GM18526 (cell line): ENCODE results near the gene DIPK1B.

Experiments used
- POLR2A ChIP-seq: IDR thresholded peaks from 3 replicates; pipeline ENCODE4 v1.6.1; 2011; ENCODE audit not compliant: insufficient read length; ENCODE audit errors: extremely low read depth

DIPK1B gene

DNA sequence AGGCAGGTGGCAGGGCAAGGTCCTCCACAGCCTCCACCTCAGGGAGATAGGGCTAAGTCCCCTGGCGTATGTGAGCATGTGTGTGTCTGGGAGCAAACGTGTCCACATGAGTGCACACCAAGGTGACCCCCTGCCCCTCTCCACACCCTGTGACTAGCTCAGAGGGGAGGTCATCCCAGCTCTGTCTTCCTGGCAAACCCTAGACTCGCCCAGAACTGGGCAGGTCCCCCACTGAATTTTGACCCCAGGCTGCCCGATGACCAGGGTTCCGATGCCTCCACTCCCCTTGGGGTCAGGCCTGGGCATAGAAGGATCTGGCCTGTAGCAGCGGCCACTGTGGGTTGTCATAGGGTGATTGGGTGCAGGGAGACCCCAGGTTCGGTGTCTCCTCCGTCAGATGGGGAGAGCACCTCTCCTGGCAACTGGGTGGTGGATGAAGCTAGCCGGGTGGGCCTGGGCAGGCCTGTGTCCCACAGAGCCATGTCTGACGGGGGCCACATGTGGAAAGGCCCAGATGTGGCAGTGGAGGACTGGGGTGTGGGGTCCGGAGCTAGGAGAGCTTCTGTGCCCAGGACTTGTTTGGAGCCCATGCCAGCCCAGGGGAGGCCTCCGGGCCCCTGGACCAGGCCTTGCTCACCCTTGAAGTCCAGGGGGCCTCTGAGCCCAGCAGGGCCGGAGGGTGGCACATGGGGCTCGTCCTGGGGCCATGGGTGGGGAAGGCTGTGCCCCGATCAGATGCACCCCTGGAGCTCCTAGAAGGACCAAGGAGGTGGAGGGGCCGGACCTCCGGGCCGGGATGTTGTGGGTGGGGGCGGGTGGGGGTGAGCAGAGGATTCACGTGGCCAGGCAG lies 6.2 kb downstream of the DIPK1B start:
- TF ChIP-seq POLR2A = no peak

DNA sequence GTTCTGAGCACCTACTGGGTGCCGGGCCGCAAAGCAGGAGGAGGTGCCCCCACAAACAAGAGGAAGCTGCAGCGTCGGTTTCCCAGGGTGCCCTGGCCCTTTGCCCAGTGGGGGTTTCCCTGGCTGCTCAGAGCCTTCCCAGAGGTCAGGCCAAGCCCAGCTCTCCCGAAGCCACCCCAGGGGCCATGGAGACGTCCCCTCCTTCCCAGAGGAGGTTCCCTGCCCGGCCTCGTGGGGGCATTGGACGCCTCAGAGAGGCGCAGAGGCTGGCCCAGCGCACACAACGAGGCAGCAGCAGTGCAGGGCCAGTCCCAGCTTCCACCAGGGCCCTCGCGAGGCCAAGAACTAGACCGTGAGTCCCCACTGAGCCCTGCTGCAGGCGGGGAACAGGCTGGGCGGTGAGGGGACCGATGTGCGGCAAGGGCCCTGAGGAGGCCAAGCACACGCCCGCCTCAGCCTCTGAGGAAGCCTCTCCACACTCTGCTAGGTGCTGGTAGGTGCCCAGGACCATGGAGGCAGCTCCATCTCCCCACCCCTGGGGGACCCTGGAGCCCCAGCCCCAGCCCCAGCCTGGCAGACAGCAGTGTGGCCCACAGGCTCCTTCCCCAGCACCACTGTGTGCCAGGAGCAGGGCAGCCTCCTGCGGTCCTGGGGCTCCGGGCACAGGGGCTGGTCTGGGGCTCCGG lies 7.0 kb downstream of the DIPK1B start:
- TF ChIP-seq POLR2A = no peak

DNA sequence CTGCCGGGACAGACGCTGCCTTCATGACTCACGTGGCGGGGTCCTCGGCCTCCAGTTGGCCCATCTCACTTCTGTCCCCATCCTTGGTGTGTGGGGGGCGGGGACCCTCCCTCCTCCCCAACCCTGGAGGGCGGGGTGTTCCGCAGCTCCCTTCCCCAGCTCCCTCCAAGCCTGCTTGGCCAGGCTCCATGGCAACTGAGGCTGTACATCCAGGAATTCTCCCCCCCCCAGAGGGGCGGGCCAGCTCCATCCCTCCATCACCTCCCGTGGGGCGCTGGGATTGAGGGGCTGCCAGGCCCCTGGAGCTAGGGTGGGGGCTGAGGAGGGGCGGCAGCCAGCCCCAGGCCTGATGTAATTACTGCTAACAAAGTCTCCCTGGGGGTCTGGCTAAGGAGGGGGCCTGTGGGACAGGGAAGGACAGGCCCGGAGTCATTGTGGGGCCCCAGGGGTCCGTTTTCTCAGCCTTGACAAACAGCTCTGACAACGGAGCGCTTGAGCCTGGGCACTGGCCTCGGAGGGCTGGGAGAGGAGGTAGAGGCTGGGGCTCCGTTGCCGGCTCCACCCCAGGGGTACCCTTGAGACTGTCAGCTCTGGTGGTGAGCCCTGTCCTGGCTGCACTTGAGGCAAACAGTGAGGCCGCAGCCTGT lies 8.0 kb downstream of the DIPK1B start:
- TF ChIP-seq POLR2A = no peak

DNA sequence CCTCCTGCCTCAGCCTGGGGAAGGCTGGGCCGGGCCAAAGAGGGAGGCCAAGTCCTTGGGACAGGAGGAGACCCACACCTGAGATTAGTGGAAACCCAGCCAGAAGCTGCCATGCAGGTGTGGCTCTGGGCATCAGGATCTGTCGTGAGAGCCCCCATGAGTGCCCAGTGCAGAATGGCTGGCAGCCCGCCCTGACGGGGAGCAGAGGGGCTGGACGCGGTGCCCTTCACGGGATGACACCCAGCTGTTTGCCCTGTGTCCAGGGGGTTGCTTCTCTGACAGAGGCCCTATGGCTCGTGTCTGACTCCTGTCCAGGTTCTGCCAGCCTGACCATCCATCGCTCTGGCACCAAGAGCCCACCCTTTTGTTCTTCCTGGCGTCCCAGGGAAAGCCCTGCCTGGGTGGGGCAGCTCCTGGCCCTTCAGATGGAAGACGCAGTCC lies 8.5 kb downstream of the DIPK1B start:
- no peak for TF ChIP-seq POLR2A

DNA sequence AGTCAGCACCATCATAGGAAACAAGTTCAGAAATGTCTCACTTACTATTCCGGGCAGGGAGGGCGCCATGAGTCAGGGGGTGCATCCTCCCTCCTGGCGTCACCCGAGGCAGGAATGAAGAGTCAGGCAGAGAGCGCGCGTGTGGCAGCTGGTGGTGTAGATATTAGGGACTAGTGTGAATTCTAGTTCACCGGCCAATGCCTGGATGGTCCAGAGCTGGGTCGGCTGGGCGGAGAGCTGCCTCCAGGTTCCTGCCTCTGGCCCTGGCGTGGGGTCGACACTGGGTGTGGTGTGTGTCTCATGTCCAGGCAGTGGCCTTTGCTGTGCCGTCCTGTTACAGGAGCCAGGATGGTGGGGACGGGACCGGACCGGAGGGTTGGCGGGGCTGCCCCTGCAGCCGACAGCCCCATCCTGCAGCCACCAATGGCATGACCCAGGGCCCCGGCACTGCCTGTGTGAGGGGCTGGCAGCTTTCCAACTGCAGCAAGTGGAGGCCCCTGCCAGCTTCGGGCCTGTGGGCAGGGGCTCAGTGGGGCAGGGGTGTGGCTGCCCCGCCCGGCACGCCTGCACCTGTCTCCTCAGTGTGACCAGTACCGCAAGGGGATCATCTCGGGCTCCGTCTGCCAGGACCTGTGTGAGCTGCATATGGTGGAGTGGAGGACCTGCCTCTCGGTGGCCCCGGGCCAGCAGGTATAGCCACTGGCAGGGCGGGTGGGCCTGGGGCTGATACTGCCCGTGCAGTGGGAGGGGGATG lies 9.1 kb downstream of the DIPK1B start:
- no peak for TF ChIP-seq POLR2A

DNA sequence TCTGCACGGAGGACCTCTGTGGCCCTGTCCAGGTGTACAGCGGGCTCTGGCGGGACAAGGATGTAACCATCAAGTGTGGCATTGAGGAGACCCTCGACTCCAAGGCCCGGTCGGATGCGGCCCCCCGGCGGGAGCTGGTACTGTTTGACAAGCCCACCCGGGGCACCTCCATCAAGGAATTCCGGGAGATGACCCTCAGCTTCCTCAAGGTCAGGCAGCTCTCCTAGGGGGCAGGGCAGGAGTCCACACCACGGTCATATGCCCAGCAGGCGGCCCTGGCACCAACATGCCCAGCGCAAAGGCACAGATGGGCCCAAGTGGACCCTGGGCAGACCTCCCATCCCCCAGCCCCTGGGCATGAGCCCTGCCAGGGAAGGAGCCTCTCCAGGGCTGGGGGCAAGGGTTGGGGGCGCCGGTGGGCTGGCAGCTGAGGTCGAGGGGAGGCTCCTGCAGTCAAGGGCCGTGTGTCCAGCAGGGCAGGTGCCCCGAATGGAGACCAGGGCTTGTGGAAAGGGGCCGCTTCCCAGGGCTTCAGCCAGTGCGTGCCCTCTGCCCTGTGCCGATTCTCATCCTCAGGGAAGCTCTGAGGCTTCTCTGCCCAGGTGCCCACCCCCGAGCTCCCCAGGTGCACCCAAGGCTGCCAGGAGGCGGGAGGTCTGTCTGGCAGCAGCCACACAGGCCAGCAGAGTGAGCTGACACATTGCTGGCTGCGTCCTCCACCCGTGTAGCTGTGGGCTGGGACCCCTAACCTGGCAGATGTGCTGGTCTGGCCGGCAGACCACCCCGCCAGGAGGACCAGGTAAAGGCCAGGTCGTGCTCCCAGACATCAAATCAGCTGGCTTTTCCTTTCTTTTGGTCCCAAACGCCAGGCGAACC lies 10.0 kb downstream of the DIPK1B start:
- no peak for TF ChIP-seq POLR2A

DNA sequence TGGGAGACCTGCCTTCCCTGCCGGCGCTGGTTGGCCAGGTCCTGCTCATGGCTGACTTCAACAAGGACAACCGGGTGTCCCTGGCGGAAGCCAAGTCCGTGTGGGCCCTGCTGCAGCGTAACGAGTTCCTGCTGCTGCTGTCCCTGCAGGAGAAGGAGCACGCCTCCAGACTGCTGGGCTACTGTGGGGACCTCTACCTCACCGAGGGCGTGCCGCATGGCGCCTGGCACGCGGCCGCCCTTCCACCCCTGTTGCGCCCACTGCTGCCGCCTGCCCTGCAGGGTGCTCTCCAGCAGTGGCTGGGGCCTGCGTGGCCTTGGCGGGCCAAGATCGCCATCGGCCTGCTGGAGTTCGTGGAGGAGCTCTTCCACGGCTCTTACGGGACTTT lies 10.6 kb downstream of the DIPK1B start:
- peak; percentile 17 for TF ChIP-seq POLR2A

DNA sequence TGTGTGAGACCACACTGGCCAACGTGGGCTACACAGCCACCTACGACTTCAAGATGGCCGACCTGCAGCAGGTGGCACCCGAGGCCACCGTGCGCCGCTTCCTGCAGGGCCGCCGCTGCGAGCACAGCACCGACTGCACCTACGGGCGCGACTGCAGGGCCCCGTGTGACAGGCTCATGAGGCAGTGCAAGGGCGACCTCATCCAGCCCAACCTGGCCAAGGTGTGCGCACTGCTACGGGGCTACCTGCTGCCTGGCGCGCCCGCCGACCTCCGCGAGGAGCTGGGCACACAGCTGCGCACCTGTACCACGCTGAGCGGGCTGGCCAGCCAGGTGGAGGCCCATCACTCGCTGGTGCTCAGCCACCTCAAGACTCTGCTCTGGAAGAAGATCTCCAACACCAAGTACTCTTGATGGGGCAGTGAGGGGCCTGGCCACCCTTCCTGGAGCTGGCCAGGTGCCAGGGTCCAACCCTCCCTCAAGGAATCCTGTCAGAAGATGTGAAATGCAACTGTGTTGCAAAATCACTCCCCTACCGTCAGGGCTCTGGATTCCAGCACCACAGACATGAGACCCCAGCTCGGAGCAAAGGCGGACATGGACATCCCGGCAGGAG lies 11.1 kb downstream of the DIPK1B start:
- no peak for TF ChIP-seq POLR2A

DNA sequence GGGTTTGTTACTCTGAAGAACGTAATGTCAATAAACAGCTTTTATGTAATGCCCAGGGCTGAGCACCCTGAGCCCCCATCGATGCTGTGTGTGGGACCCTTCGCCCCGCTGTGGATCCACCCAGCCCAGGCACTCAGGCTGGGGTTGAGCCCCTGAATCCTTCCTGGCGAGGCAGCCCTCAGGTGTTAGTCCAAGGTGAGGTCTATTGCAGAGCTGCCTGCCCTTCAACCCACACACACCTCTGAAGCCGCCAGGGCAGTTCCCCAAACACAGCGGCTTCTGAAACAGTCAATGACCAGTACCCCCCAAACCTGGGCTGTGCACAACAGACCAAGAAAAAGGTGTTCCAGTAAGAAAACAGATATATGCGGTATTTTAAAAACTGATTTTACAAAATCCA lies 11.6 kb downstream of the DIPK1B start:
- no peak for TF ChIP-seq POLR2A

DNA sequence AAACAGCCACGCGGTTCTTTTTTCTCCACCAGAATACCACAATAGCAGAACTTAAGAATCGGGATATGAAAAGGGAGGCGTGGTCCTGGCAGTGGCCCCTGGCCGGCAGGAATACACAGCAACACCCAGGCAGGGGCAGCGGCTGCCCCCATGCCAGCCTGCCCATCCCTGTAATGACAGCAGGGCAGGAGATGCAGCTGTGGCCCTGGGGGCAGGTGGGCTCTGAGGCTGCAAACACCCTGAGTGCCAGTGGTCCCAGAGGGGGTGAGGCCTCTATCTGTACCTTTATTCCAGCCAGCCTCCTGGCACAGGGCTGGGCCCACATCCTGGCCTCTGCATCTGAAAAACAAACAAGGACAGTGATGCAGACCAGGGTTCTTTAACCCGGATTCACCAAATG lies 12.4 kb downstream of the DIPK1B start:
- no peak for TF ChIP-seq POLR2A

DNA sequence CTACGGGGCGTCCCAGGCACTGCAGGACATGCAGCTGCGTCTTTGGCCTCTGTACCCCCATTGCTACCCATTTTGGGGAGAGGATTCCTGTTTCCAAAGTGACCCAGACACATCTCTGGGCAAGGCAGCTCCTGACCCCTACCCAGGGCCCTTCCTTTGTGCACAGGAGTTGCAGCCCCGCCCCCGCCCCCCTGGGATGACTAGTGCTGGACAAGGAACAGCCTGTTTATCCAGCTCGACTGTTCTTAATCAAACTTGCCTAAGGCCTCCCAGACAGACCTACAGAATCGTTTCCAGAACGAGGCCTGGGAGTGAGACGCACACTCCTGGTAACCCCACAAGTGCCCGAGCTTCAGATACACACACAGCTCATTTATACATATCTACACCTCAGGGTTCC lies 13.2 kb downstream of the DIPK1B start:
- TF ChIP-seq POLR2A = no peak

DNA sequence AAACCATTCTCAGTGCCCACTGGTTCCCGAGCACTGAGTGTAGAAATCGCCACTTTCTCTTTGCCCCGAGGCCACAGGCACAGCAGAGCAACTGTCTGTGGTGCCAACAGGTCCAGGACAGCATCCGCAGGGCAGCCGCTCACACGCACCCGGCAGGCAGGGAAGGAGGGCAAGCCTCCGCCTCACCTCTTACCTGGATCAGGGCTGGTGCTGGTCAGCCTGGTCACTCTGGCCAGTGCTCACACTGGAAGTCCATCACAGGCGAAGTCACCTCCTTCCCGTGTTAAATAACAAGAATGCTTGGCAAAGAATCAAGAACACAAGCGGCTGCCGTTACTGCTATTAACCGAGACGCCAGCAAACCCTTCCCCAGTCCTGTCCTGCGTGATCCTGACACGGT lies 13.7 kb downstream of the DIPK1B start:
- TF ChIP-seq POLR2A = no peak

DNA sequence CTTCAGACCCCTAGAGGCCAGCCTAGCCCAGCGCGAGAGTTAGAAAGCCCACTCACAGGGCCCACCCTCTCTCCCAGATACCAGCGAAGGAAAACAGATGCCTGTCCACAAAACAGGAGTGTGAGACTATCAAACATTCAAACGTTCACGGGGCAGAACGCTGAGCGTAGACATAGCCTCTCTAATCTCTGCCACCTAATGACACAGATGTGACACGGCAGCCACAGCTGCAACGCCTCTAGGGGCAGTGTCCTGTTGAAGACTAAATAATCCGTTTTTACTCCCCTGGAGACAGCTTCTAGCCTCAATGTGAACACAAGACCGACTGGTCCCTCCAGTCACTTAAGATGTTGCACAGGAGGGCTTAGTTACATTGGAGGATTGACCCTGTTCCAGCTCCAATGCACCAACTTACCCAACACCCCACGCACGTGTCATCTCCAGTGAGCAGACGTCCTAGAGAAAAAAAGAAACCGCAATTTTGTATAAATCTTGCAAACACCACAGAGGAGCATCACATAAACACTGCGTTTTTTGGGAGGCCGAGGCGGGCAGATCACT lies 14.3 kb downstream of the DIPK1B start:
- no peak for TF ChIP-seq POLR2A

DNA sequence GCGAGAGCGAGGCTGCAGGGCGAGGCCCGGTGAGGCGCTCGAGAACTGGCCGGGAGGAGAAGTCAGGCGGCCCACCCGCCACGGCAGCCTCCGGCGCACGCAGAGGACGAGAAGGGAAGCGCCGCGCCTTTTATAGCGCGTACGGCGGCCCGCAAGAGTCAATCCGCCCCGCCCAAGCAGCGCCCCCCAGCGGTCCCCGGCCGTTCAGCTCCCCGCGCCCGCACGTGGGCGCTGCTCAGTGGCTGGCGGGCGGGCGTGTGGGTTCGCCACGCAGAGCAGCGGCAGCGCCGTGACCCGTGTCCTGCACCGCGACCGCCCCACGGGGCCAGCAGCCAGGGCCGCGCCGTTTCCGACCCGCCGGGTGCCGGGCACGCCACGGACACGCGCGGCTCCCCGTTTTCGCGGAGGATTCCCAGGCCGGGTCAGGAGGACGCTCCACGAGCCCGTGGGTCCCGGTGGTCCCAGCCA lies 15.7 kb downstream of the DIPK1B start:
- peak; percentile 99 for TF ChIP-seq POLR2A
